Measurements from ENCODE around the gene SCN1B. TPM values are rescaled to one million over a fixed set of nuclear protein-coding genes. Genes with fewer than 3 reads are reported as not detected.
"Not testable (repeated sequence)": the region's sequence is repeated elsewhere in the genome, so short reads cannot be mapped to it uniquely, and the experiment has no call there.

SCN1B gene
- total RNA-seq, 4 donors from 2014 or later, result 8.3 to 15.7 (median 12.8) TPM

- intact Hi-C loops (cut with DNase I), result no loop called here
- Histone ChIP-seq H3K9me3 (no peaks in the 10 kb centered on the region), H3K36me3 (no peaks in the 10 kb centered on the region), H3K4me3 (no peak overlapping the region), H3K27me3 (no peaks in the 10 kb centered on the region), H3K27ac (replicated peaks in 1 of 4) (peak overlapping the region; percentile 41 to 65 (median 52)), H3K4me1 (peaks cover 11 to 38% (median 34%) of the 10 kb centered on the region in 4 donors)
- WGBS, result 78% methylated on average over 9 of the region's 9 CpGs
- DNase-seq (ENCODE audit: extremely low spot score), result no peak
- TF ChIP-seq POLR2A (IDR thresholded peaks at IDR 0.05; ENCODE audit: low read depth), result no peak
- TF ChIP-seq CTCF (IDR thresholded peaks at IDR 0.05), result no peak
- TF ChIP-seq POLR2AphosphoS5 (IDR thresholded peaks at IDR 0.05), result no peak
- TF ChIP-seq EP300 (IDR thresholded peaks at IDR 0.05), result no peak
Measured at GRCh38 chr19:34994286-34994642, 36.0 kb upstream of the SCN1B start.

- DNase-seq (ENCODE audit: extremely low spot score), result no peak
- WGBS, result 65% methylated on average over 14 of the region's 17 CpGs
- Histone ChIP-seq H3K4me1 (peaks cover 17 to 42% (median 38%) of the 10 kb centered on the region in 4 donors), H3K9me3 (no peaks in the 10 kb centered on the region), H3K4me3 (no peak overlapping the region), H3K27me3 (no peaks in the 10 kb centered on the region), H3K36me3 (no peaks in the 10 kb centered on the region), H3K27ac (replicated peaks in 1 of 4) (peak overlapping the region; percentile 41 to 65 (median 52))
- TF ChIP-seq POLR2A (IDR thresholded peaks at IDR 0.05; ENCODE audit: low read depth) (no peak), POLR2AphosphoS5 (IDR thresholded peaks at IDR 0.05) (no peak), EP300 (IDR thresholded peaks at IDR 0.05) (no peak), CTCF (IDR thresholded peaks at IDR 0.05) (no peak)
- intact Hi-C loops (cut with DNase I), result no loop called here
Measured at GRCh38 chr19:34994643-34995541, 35.4 kb upstream of the SCN1B start.

- Histone ChIP-seq H3K4me1 (peaks cover 17 to 42% (median 38%) of the 10 kb centered on the region in 4 donors), H3K9me3 (no peaks in the 10 kb centered on the region), H3K27ac (replicated peaks in 1 of 4) (peak overlapping the region in 2 of 4 donors; percentile 52 to 69), H3K36me3 (no peaks in the 10 kb centered on the region), H3K27me3 (no peaks in the 10 kb centered on the region), H3K4me3 (no peak overlapping the region)
- intact Hi-C loops (cut with DNase I), result no loop called here
- no peak for TF ChIP-seq EP300 (IDR thresholded peaks at IDR 0.05)
- TF ChIP-seq CTCF (IDR thresholded peaks at IDR 0.05), result no peak
- TF ChIP-seq POLR2AphosphoS5 (IDR thresholded peaks at IDR 0.05), result no peak
- TF ChIP-seq POLR2A (IDR thresholded peaks at IDR 0.05; ENCODE audit: low read depth), result no peak
- no peak for DNase-seq (ENCODE audit: extremely low spot score)
- WGBS, result 90% methylated on average over 8 of the region's 8 CpGs
Measured at GRCh38 chr19:34995551-34995950, 34.7 kb upstream of the SCN1B start.

DNA sequence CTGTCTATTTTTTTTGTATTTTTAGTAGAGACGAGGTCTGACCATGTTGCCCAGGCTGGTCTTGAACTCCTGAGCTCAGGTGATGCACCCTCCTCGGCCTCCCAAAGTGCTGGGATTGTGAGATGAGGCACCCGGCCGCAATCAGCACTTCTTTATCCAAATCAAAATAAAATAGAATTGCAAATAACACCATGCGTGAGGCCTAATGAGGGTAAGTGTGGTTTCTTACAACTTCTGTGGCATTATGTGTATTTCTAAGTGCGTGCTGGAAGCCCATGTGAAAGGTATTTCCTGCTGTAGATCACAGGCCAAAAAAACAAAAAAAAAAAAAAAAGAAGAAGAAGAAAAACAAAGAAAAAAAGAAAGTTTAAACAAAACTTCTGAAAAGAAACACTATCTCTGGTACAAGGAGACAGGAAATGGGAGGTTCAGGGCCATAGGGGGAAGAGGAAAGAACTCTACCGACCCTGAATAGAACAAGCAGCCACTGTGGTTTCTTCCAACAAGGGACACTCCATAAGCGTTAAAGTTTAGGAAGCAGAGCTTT lies 33.1 kb upstream of the SCN1B start:
- intact Hi-C loops (cut with DNase I), result no loop called here
- no peak overlapping the region for H3K4me3 ChIP-seq
- H3K4me1 ChIP-seq, result peaks cover 32 to 54% (median 52%) of the 10 kb centered on the region in 4 donors
- TF ChIP-seq CTCF (IDR thresholded peaks at IDR 0.05), result no peak
- H3K27me3 ChIP-seq, result no peaks in the 10 kb centered on the region
- H3K36me3 ChIP-seq, result peaks cover 0 to 4% (median under 1%) of the 10 kb centered on the region in 4 donors
- H3K9me3 ChIP-seq, result no peaks in the 10 kb centered on the region
- WGBS, result 67% methylated on average over 8 of the region's 8 CpGs
- no peak for DNase-seq (ENCODE audit: extremely low spot score)
- peak overlapping the region; percentile 27 to 69 (median 33) for H3K27ac ChIP-seq (replicated peaks in 1 of 4)

- H3K27me3 ChIP-seq; H3K9me3 ChIP-seq; intact Hi-C loops (cut with DNase I); DNase-seq (ENCODE audit: extremely low spot score); H3K4me3 ChIP-seq: not testable (repeated sequence)
- 89% methylated on average over 7 of the region's 7 CpGs for WGBS
- Histone ChIP-seq H3K36me3 (peaks cover 0 to 11% (median 3%) of the 10 kb centered on the region in 4 donors), H3K4me1 (peaks cover 43 to 64% (median 61%) of the 10 kb centered on the region in 4 donors), H3K27ac (replicated peaks in 1 of 4) (peak overlapping the region; percentile 93 to 100 (median 99))
Measured at GRCh38 chr19:34998224-34998623, 32.0 kb upstream of the SCN1B start.
